Loucy (cell line): Measurements from ENCODE around the gene IKZF5.

ENCODE experiments used
- EZH2phosphoT487 ChIP-seq: fragments of 200-600 bp; IDR thresholded peaks from 2 replicates; pipeline ENCODE4 v1.6.1; 2018; ENCODE audit warnings: antibody characterized with exemption, mild to moderate bottlenecking, moderate library complexity, borderline replicate concordance
- TF ChIP-seq, protein P1 (sequence below): fragments of 200-600 bp; sonication (generic); conservative IDR thresholded peaks from 2 replicates; pipeline ENCODE4 v1.5.1; 2014; ENCODE audit warnings: mild to moderate bottlenecking, antibody characterized with exemption, low read length

DNA sequence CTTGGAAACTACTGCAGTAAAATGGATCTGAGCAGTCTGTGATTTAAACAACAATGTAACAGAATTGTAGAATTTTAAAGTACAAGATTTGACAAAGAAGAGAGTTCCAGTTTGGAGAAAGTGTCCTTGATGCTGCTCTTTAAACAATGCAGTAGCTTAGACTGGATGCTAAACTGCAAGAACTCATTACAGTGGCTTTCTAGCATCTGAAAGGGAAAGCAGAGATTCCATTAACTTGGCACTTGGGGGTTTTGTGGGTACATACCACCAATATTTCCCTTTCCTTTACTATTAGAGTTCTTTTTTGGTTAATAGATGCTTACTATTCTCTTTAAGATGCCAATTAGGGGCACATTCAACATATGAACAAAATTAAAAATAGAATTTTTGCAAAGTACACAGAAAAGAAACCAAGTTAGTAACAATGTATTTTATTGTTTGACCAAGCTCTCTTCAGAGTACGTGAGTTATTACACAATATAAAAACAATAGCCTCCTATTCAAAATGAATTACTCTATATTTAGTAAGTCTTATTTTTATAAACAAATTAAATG is 16.5 kb downstream of the IKZF5 start:
- TF ChIP-seq, protein P1, sequence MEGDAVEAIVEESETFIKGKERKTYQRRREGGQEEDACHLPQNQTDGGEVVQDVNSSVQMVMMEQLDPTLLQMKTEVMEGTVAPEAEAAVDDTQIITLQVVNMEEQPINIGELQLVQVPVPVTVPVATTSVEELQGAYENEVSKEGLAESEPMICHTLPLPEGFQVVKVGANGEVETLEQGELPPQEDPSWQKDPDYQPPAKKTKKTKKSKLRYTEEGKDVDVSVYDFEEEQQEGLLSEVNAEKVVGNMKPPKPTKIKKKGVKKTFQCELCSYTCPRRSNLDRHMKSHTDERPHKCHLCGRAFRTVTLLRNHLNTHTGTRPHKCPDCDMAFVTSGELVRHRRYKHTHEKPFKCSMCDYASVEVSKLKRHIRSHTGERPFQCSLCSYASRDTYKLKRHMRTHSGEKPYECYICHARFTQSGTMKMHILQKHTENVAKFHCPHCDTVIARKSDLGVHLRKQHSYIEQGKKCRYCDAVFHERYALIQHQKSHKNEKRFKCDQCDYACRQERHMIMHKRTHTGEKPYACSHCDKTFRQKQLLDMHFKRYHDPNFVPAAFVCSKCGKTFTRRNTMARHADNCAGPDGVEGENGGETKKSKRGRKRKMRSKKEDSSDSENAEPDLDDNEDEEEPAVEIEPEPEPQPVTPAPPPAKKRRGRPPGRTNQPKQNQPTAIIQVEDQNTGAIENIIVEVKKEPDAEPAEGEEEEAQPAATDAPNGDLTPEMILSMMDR = no peak
- TF ChIP-seq EZH2phosphoT487 = no peak
